Lung (tissue), 12 donors: Measurements from ENCODE around the gene MYO7A. TPM values are rescaled to one million over a fixed set of nuclear protein-coding genes. Genes with fewer than 3 reads are reported as not detected.
A peak's percentile ranks its signal among the peaks of the same experiment; 100 is the strongest.

Experiments
- ATAC-seq: fragments of 200-7000 bp; cut with Tn5 transposase; one replicate; pipeline ENCODE4 v1.9.1; 2020; ENCODE audit warnings: moderate number of reproducible peaks; ENCODE audit not compliant: insufficient read depth, low FRiP score
- DNase-seq, 3 donors: peaks; one replicate each; pipeline ENCODE4 v3.0.0-alpha.2; 2013 to 2017
- H3K27ac ChIP-seq, 2 donors: one replicate each; pipeline ENCODE4 v1.5.1; 2013; ENCODE audit warnings: mild to moderate bottlenecking in 2 of 2, moderate library complexity in 2 of 2, control low read depth in 1 of 2, inconsistent platforms in 1 of 2, low read depth in 1 of 2, low read length in 1 of 2
- H3K27me3 ChIP-seq, 3 donors: one replicate each; pipeline ENCODE4 v1.5.1; 2013; ENCODE audit warnings: low read length in 2 of 3; ENCODE audit not compliant: control insufficient read depth in 3 of 3, insufficient read depth in 3 of 3
- H3K36me3 ChIP-seq, 4 donors: one replicate each; pipeline ENCODE4 v1.5.1; 2013; ENCODE audit warnings: low read length in 4 of 4, mild to moderate bottlenecking in 1 of 4, moderate library complexity in 1 of 4; ENCODE audit not compliant: control insufficient read depth in 4 of 4, insufficient read depth in 4 of 4
- H3K4me1 ChIP-seq, 5 donors: one replicate each; pipeline ENCODE4 v1.5.1; 2013; ENCODE audit warnings: low read length in 5 of 5, mild to moderate bottlenecking in 2 of 5, moderate library complexity in 1 of 5; ENCODE audit not compliant: control insufficient read depth in 5 of 5, insufficient read depth in 5 of 5
- H3K4me3 ChIP-seq: one replicate; pipeline ENCODE4 v1.5.1; 2013; ENCODE audit warnings: mild to moderate bottlenecking, control low read depth, moderate library complexity
- H3K9ac ChIP-seq, 2 donors: one replicate each; pipeline ENCODE4 v1.5.1; 2013; ENCODE audit warnings: low read length in 2 of 2, control low read depth in 1 of 2; ENCODE audit not compliant: insufficient read depth in 1 of 2
- H3K9me3 ChIP-seq, 4 donors: one replicate each; pipeline ENCODE4 v1.5.1; 2013; ENCODE audit warnings: low read length in 3 of 4, mild to moderate bottlenecking in 1 of 4, moderate library complexity in 1 of 4; ENCODE audit not compliant: control insufficient read depth in 4 of 4, insufficient read depth in 3 of 4
- CTCF ChIP-seq: IDR thresholded peaks from 2 replicates; pipeline ENCODE4 v1.5.1; 2012; ENCODE audit warnings: mild to moderate bottlenecking; ENCODE audit errors: control extremely low read depth, extremely low read depth
- WGBS, 2 donors: extraction: QIAGEN DNeasy Blood & Tissue Kit; methylation state at CpG; one replicate each; pipeline ENCODE4 v1.1.7; 2013; 5-methylcytosine and 5-hydroxymethylcytosine counted together
- polyA plus RNA-seq, 2 donors: library from polyadenylated mRNA; stranded (reverse); fragments of 200-250 nt; gene quantifications; one replicate each; pipeline ENCODE4 v1.2.1, GENCODE V29; 2013
- total RNA-seq, 2 donors: library from RNA; depleted of rRNA in 1 of 2; stranded (reverse); fragments of >200 nt in 1 of 2; gene quantifications; one replicate each; pipeline ENCODE4 v1.2.1, GENCODE V29; 2014 to 2021
- donor health status: control.
- donor health status: control.
- donor health status: Bipolar disorder and iron deficiency.
- donor health status: healthy.
- donor health status: DM: yes; HTN: yes; CAD: no.

MYO7A gene
- total and polyA plus RNA-seq, 4 donors = 1.8 to 10.2 (median 6.3) TPM

GRCh38 chr11:77146261-77147035 is 18.4 kb downstream of the MYO7A start:
- H3K9me3 ChIP-seq = no peaks in the 10 kb centered on the region
- DNase-seq = no peak
- H3K4me1 ChIP-seq = peaks cover 0 to 9% (median 0%) of the 10 kb centered on the region in 5 donors
- no peaks in the 10 kb centered on the region for H3K36me3 ChIP-seq
- 88 to 90% methylated on average over 10 of the region's 10 CpGs for WGBS, 2 donors
- no peak for ATAC-seq
- no peaks in the 10 kb centered on the region for H3K27me3 ChIP-seq
- no peak overlapping the region for H3K4me3 ChIP-seq
- no peak overlapping the region for H3K9ac ChIP-seq
- no peak for TF ChIP-seq CTCF
- no peak overlapping the region for H3K27ac ChIP-seq

GRCh38 chr11:77147036-77147315 is 18.9 kb downstream of the MYO7A start:
- Histone ChIP-seq H3K9me3 (no peaks in the 10 kb centered on the region), H3K4me3 (no peak overlapping the region), H3K9ac (no peak overlapping the region), H3K27ac (no peak overlapping the region), H3K36me3 (no peaks in the 10 kb centered on the region), H3K4me1 (peaks cover 0 to 9% (median 0%) of the 10 kb centered on the region in 5 donors), H3K27me3 (no peaks in the 10 kb centered on the region)
- ATAC-seq = no peak
- DNase-seq = no peak
- TF ChIP-seq CTCF = no peak
- 78 to 84% methylated on average over 1 of the region's 1 CpG for WGBS, 2 donors

- Histone ChIP-seq H3K4me1 (peaks cover 0 to 9% (median 0%) of the 10 kb centered on the region in 5 donors), H3K9ac (peak overlapping the region in 1 of 2 donors; percentile 12), H3K27ac (no peak overlapping the region), H3K36me3 (no peaks in the 10 kb centered on the region), H3K4me3 (no peak overlapping the region), H3K27me3 (no peaks in the 10 kb centered on the region), H3K9me3 (no peaks in the 10 kb centered on the region)
- DNase-seq = peak; percentile 41 to 64 (median 59)
- no peak for TF ChIP-seq CTCF
- no peak for ATAC-seq
- 17 to 21% methylated on average over 44 to 47 of the region's 47 CpGs for WGBS, 2 donors
Observed at GRCh38 chr11:77147668-77148321, 19.7 kb downstream of the MYO7A start.
